GM23338 (cell line): ENCODE measurements around the gene SEMA5A. TPM values are rescaled to one million over a fixed set of nuclear protein-coding genes. Genes with fewer than 3 reads are reported as not detected.

Experiments
- ATAC-seq: fragments of 200-7000 bp; cut with Tn5 transposase; 3 replicates; pipeline ENCODE4 v1.9.1; 2020
- DNase-seq: peaks from one replicate; pipeline ENCODE4 v3.0.0-alpha.2; 2015; ENCODE audit warnings: low spot score
- H2AFZ ChIP-seq: fragments of 200-600 bp; sonication (generic); 2 replicates; pipeline ENCODE4 v1.8.0; 2016; ENCODE audit warnings: antibody characterized with exemption, mild to moderate bottlenecking, moderate library complexity
- H3F3A ChIP-seq: fragments of 200-600 bp; sonication (generic); replicated peaks from 2 replicates; pipeline ENCODE4 v1.8.0; 2017; ENCODE audit warnings: antibody characterized with exemption, mixed run types, low read depth
- H3K27ac ChIP-seq: fragments of 200-600 bp; sonication (generic); 2 replicates; pipeline ENCODE4 v1.6.1; 2016; ENCODE audit warnings: low read depth
- H3K27me3 ChIP-seq: fragments of 200-600 bp; sonication (generic); 2 replicates; pipeline ENCODE4 v1.8.0; 2016; ENCODE audit warnings: mild to moderate bottlenecking, mixed run types, moderate library complexity; ENCODE audit not compliant: insufficient read depth
- H3K36me3 ChIP-seq: fragments of 200-600 bp; sonication (generic); 2 replicates; pipeline ENCODE4 v1.8.0; 2016; ENCODE audit warnings: mild to moderate bottlenecking; ENCODE audit not compliant: insufficient read depth
- H3K4me1 ChIP-seq: fragments of 200-600 bp; sonication (generic); 2 replicates; pipeline ENCODE4 v1.8.0; 2016; ENCODE audit warnings: mild to moderate bottlenecking, moderate library complexity; ENCODE audit not compliant: insufficient read depth
- H3K4me2 ChIP-seq: fragments of 200-600 bp; sonication (generic); 2 replicates; pipeline ENCODE4 v1.7.1; 2017; ENCODE audit warnings: mixed run types
- H3K4me3 ChIP-seq: fragments of 200-600 bp; sonication (generic); 2 replicates; pipeline ENCODE4 v1.6.1; 2016; ENCODE audit warnings: mixed run types
- H3K79me2 ChIP-seq: fragments of 200-600 bp; sonication (generic); replicated peaks from 2 replicates; pipeline ENCODE4 v1.8.0; 2017; ENCODE audit warnings: mild to moderate bottlenecking; ENCODE audit not compliant: insufficient read depth
- H3K9me2 ChIP-seq: fragments of 200-600 bp; sonication (generic); 2 replicates; pipeline ENCODE4 v1.8.0; 2017; ENCODE audit not compliant: insufficient read depth
- H4K20me1 ChIP-seq: fragments of 200-600 bp; sonication (generic); replicated peaks from 2 replicates; pipeline ENCODE4 v1.8.0; 2017; ENCODE audit warnings: mild to moderate bottlenecking; ENCODE audit not compliant: insufficient read depth
- H3K27ac Mint-ChIP-seq: 2 replicates; pipeline ENCODE4 v1.8.0; 2020; ENCODE audit warnings: inconsistent platforms, mild to moderate bottlenecking, moderate library complexity, mixed read lengths
- H3K27me3 Mint-ChIP-seq: 3 replicates; pipeline ENCODE4 v1.8.0; 2022; ENCODE audit warnings: low read depth, mild to moderate bottlenecking, moderate library complexity, mixed read lengths, inconsistent platforms; ENCODE audit not compliant: insufficient read depth, poor library complexity
- H3K36me3 Mint-ChIP-seq: 3 replicates; pipeline ENCODE4 v1.8.0; 2021; ENCODE audit warnings: low read depth, mild to moderate bottlenecking, inconsistent platforms, moderate library complexity, mixed read lengths
- H3K4me1 Mint-ChIP-seq: 3 replicates; pipeline ENCODE4 v1.8.0; 2020; ENCODE audit warnings: mild to moderate bottlenecking, inconsistent platforms, mixed read lengths
- H3K4me3 Mint-ChIP-seq: 3 replicates; pipeline ENCODE4 v1.8.0; 2021; ENCODE audit warnings: moderate library complexity, mild to moderate bottlenecking, inconsistent platforms, mixed read lengths
- H3K9me3 Mint-ChIP-seq: 3 replicates; pipeline ENCODE4 v1.8.0; 2020; ENCODE audit warnings: moderate library complexity, mild to moderate bottlenecking, inconsistent platforms, mixed read lengths
- CREB1 ChIP-seq: fragments of 250-450 bp; sonication (Bioruptor Pico); IDR thresholded peaks from 2 replicates; pipeline ENCODE4 v1.5.0; 2020; ENCODE audit warnings: low read depth, mild to moderate bottlenecking, moderate library complexity
- EZH2 ChIP-seq: fragments of 200-600 bp; sonication (generic); IDR thresholded peaks from one replicate; pipeline ENCODE4 v1.8.0; 2017; ENCODE audit warnings: antibody characterized with exemption, mild to moderate bottlenecking, low read depth; ENCODE audit not compliant: unreplicated experiment
- JUNB ChIP-seq: IDR thresholded peaks from one replicate; pipeline ENCODE4 v1.6.1; 2016; ENCODE audit warnings: antibody characterized with exemption; ENCODE audit not compliant: unreplicated experiment
- NANOG ChIP-seq: IDR thresholded peaks from 2 replicates; pipeline ENCODE4 v1.6.1; 2016; ENCODE audit warnings: antibody characterized with exemption, borderline replicate concordance
- POLR2AphosphoS5 ChIP-seq: IDR thresholded peaks from 2 replicates; pipeline ENCODE4 v1.6.1; 2016; ENCODE audit warnings: antibody characterized with exemption, low read depth
- STAT1 ChIP-seq: IDR thresholded peaks from one replicate; pipeline ENCODE4 v1.6.1; 2016; ENCODE audit warnings: antibody characterized with exemption; ENCODE audit not compliant: unreplicated experiment
- ZNF114 ChIP-seq: fragments of 250-450 bp; sonication (Bioruptor Pico); IDR thresholded peaks from 2 replicates; pipeline ENCODE4 v1.5.0; 2020; ENCODE audit warnings: mild to moderate bottlenecking, moderate library complexity
- ZNF331 ChIP-seq: fragments of 250-450 bp; sonication (Bioruptor Pico); IDR thresholded peaks from 2 replicates; pipeline ENCODE4 v1.5.0; 2020; ENCODE audit warnings: low read depth, mild to moderate bottlenecking, moderate library complexity
- polyA plus RNA-seq: library from polyadenylated mRNA; unstranded; fragments of >200 nt; fragmentation: Nextera tagmentation; extraction: Ambion mirVana; gene quantifications from 2 replicates; pipeline ENCODE4 v1.2.1, GENCODE V29; 2016
- total RNA-seq: library from RNA; depleted of rRNA; stranded (reverse); fragments of >200 nt; shearing (Covaris generic); gene quantifications from 2 replicates; pipeline ENCODE4 v1.2.3, GENCODE V29; 2014
- TF ChIP-seq, protein P1 (sequence below): fragments of 250-450 bp; sonication (Bioruptor Pico); IDR thresholded peaks from 2 replicates; pipeline ENCODE4 v1.5.0; 2020; ENCODE audit warnings: mild to moderate bottlenecking, moderate library complexity
- TF ChIP-seq, protein P2 (sequence below): IDR thresholded peaks from 2 replicates; pipeline ENCODE4 v1.6.1; 2016; ENCODE audit warnings: antibody characterized with exemption
- TF ChIP-seq, protein P3 (sequence below): IDR thresholded peaks from one replicate; pipeline ENCODE4 v1.6.1; 2018; ENCODE audit warnings: antibody characterized with exemption; ENCODE audit not compliant: unreplicated experiment
- TF ChIP-seq, protein P4 (sequence below), 2 experiments: fragments of 200-600 bp in 1 of 2; sonication (generic) in 1 of 2; conservative IDR thresholded peaks; 2 replicates each; pipeline versions ENCODE4 v1.5.1 to v1.6.1; 2016 to 2017; ENCODE audit warnings: antibody characterized with exemption in 2 of 2, low read depth in 2 of 2, mild to moderate bottlenecking in 2 of 2, moderate library complexity in 1 of 2

Gene SEMA5A
- total and polyA plus RNA-seq, 2 experiments from 2014 or later: 2.1 to 8.1 TPM

DNA sequence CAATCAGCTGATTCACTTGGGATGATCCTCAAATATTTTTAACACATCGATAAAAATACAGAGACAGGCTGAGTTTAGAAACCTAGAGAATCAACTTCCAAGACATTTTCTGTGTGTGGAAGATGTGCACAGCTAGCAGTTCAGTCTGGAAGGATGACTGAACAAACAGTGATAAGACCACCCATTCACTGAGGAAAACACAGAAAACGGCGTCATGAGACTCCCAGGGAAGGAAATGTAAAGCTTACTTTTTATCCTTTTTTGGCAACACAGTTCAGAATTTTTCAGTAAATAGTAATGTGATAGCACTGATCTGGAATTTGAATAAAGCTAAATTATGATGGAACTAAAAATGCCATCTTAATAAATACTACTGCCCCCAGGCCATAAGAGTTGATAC, 277.6 kb downstream of the SEMA5A start:
- no peak overlapping the region for H3K27ac Mint-ChIP-seq
- Histone ChIP-seq H2AFZ (no peak overlapping the region), H3K36me3 (no peaks in the 10 kb centered on the region), H3F3A (no peaks in the 10 kb centered on the region), H3K4me1 (peaks cover 11% of the 10 kb centered on the region), H3K27me3 (no peaks in the 10 kb centered on the region), H3K4me3 (no peak overlapping the region), H3K4me2 (no peak overlapping the region), H3K27ac (no peak overlapping the region), H4K20me1 (no peaks in the 10 kb centered on the region), H3K9me2 (no peaks in the 10 kb centered on the region), H3K79me2 (no peaks in the 10 kb centered on the region)
- H3K36me3 Mint-ChIP-seq: peaks cover 9% of the 10 kb centered on the region
- DNase-seq (no peak), ATAC-seq (no peak)
- TF ChIP-seq JUNB: no peak
- TF ChIP-seq NANOG: no peak
- TF ChIP-seq, protein P1, sequence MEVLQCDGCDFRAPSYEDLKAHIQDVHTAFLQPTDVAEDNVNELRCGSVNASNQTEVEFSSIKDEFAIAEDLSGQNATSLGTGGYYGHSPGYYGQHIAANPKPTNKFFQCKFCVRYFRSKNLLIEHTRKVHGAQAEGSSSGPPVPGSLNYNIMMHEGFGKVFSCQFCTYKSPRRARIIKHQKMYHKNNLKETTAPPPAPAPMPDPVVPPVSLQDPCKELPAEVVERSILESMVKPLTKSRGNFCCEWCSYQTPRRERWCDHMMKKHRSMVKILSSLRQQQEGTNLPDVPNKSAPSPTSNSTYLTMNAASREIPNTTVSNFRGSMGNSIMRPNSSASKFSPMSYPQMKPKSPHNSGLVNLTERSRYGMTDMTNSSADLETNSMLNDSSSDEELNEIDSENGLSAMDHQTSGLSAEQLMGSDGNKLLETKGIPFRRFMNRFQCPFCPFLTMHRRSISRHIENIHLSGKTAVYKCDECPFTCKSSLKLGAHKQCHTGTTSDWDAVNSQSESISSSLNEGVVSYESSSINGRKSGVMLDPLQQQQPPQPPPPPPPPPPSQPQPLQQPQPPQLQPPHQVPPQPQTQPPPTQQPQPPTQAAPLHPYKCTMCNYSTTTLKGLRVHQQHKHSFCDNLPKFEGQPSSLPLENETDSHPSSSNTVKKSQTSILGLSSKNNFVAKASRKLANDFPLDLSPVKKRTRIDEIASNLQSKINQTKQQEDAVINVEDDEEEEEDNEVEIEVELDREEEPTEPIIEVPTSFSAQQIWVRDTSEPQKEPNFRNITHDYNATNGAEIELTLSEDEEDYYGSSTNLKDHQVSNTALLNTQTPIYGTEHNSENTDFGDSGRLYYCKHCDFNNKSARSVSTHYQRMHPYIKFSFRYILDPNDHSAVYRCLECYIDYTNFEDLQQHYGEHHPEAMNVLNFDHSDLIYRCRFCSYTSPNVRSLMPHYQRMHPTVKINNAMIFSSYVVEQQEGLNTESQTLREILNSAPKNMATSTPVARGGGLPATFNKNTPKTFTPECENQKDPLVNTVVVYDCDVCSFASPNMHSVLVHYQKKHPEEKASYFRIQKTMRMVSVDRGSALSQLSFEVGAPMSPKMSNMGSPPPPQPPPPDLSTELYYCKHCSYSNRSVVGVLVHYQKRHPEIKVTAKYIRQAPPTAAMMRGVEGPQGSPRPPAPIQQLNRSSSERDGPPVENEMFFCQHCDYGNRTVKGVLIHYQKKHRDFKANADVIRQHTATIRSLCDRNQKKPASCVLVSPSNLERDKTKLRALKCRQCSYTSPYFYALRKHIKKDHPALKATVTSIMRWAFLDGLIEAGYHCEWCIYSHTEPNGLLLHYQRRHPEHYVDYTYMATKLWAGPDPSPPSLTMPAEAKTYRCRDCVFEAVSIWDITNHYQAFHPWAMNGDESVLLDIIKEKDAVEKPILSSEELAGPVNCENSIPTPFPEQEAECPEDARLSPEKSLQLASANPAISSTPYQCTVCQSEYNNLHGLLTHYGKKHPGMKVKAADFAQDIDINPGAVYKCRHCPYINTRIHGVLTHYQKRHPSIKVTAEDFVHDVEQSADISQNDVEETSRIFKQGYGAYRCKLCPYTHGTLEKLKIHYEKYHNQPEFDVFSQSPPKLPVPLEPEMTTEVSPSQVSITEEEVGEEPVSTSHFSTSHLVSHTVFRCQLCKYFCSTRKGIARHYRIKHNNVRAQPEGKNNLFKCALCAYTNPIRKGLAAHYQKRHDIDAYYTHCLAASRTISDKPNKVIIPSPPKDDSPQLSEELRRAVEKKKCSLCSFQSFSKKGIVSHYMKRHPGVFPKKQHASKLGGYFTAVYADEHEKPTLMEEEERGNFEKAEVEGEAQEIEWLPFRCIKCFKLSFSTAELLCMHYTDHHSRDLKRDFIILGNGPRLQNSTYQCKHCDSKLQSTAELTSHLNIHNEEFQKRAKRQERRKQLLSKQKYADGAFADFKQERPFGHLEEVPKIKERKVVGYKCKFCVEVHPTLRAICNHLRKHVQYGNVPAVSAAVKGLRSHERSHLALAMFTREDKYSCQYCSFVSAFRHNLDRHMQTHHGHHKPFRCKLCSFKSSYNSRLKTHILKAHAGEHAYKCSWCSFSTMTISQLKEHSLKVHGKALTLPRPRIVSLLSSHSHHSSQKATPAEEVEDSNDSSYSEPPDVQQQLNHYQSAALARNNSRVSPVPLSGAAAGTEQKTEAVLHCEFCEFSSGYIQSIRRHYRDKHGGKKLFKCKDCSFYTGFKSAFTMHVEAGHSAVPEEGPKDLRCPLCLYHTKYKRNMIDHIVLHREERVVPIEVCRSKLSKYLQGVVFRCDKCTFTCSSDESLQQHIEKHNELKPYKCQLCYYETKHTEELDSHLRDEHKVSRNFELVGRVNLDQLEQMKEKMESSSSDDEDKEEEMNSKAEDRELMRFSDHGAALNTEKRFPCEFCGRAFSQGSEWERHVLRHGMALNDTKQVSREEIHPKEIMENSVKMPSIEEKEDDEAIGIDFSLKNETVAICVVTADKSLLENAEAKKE (CRISPR knock-in tag): no peak
- TF ChIP-seq STAT1: no peak
- TF ChIP-seq, protein P2, sequence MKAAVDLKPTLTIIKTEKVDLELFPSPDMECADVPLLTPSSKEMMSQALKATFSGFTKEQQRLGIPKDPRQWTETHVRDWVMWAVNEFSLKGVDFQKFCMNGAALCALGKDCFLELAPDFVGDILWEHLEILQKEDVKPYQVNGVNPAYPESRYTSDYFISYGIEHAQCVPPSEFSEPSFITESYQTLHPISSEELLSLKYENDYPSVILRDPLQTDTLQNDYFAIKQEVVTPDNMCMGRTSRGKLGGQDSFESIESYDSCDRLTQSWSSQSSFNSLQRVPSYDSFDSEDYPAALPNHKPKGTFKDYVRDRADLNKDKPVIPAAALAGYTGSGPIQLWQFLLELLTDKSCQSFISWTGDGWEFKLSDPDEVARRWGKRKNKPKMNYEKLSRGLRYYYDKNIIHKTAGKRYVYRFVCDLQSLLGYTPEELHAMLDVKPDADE: no peak
- no peak for TF ChIP-seq ZNF114
- TF ChIP-seq POLR2AphosphoS5: no peak
- TF ChIP-seq, protein P3, sequence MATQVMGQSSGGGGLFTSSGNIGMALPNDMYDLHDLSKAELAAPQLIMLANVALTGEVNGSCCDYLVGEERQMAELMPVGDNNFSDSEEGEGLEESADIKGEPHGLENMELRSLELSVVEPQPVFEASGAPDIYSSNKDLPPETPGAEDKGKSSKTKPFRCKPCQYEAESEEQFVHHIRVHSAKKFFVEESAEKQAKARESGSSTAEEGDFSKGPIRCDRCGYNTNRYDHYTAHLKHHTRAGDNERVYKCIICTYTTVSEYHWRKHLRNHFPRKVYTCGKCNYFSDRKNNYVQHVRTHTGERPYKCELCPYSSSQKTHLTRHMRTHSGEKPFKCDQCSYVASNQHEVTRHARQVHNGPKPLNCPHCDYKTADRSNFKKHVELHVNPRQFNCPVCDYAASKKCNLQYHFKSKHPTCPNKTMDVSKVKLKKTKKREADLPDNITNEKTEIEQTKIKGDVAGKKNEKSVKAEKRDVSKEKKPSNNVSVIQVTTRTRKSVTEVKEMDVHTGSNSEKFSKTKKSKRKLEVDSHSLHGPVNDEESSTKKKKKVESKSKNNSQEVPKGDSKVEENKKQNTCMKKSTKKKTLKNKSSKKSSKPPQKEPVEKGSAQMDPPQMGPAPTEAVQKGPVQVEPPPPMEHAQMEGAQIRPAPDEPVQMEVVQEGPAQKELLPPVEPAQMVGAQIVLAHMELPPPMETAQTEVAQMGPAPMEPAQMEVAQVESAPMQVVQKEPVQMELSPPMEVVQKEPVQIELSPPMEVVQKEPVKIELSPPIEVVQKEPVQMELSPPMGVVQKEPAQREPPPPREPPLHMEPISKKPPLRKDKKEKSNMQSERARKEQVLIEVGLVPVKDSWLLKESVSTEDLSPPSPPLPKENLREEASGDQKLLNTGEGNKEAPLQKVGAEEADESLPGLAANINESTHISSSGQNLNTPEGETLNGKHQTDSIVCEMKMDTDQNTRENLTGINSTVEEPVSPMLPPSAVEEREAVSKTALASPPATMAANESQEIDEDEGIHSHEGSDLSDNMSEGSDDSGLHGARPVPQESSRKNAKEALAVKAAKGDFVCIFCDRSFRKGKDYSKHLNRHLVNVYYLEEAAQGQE: no peak
- TF ChIP-seq, protein P4, sequence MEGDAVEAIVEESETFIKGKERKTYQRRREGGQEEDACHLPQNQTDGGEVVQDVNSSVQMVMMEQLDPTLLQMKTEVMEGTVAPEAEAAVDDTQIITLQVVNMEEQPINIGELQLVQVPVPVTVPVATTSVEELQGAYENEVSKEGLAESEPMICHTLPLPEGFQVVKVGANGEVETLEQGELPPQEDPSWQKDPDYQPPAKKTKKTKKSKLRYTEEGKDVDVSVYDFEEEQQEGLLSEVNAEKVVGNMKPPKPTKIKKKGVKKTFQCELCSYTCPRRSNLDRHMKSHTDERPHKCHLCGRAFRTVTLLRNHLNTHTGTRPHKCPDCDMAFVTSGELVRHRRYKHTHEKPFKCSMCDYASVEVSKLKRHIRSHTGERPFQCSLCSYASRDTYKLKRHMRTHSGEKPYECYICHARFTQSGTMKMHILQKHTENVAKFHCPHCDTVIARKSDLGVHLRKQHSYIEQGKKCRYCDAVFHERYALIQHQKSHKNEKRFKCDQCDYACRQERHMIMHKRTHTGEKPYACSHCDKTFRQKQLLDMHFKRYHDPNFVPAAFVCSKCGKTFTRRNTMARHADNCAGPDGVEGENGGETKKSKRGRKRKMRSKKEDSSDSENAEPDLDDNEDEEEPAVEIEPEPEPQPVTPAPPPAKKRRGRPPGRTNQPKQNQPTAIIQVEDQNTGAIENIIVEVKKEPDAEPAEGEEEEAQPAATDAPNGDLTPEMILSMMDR (conservative IDR thresholded peaks at IDR 0.05; ENCODE audit: low read depth in 2 of 2): no peak
- no peak for TF ChIP-seq CREB1
- TF ChIP-seq ZNF331 (CRISPR knock-in tag): no peak
- TF ChIP-seq EZH2: no peak
- peaks cover 18% of the 10 kb centered on the region for H3K9me3 Mint-ChIP-seq
- no peak overlapping the region for H3K4me3 Mint-ChIP-seq
- peaks cover 5% of the 10 kb centered on the region for H3K27me3 Mint-ChIP-seq
- peaks cover 19% of the 10 kb centered on the region for H3K4me1 Mint-ChIP-seq
